LNCAP (cell line): Measurements from ENCODE around the gene DCXR.

ENCODE experiments used
- CTCF ChIP-seq: fragments of 450-650 bp; IDR thresholded peaks from 2 replicates; pipeline ENCODE4 v1.5.1; 2017; ENCODE audit warnings: mild to moderate bottlenecking

The DCXR gene

GRCh38 chr17:82046903-82047302, 9.4 kb upstream of the DCXR start:
- no peak for TF ChIP-seq CTCF

- no peak for TF ChIP-seq CTCF
Measured at GRCh38 chr17:82045936-82046484, 8.5 kb upstream of the DCXR start.

- no peak for TF ChIP-seq CTCF
Measured at GRCh38 chr17:82043507-82043906, 6.0 kb upstream of the DCXR start.

- no peak for TF ChIP-seq CTCF
Measured at GRCh38 chr17:82042649-82043048, 5.2 kb upstream of the DCXR start.

- TF ChIP-seq CTCF = no peak
Measured at GRCh38 chr17:82041144-82041814, 3.8 kb upstream of the DCXR start.

GRCh38 chr17:82039695-82040299, 2.3 kb upstream of the DCXR start:
- no peak for TF ChIP-seq CTCF

- TF ChIP-seq CTCF = no peak
Measured at GRCh38 chr17:82037889-82038195, 345 bp upstream of the DCXR start.
